ENCODE results near the gene DCLK2.
A peak's percentile ranks its signal among the peaks of the same experiment; 100 is the strongest.
"Not testable (repeated sequence)": the region's sequence is repeated elsewhere in the genome, so short reads cannot be mapped to it uniquely, and the experiment has no call there.

DCLK2 gene

DNA sequence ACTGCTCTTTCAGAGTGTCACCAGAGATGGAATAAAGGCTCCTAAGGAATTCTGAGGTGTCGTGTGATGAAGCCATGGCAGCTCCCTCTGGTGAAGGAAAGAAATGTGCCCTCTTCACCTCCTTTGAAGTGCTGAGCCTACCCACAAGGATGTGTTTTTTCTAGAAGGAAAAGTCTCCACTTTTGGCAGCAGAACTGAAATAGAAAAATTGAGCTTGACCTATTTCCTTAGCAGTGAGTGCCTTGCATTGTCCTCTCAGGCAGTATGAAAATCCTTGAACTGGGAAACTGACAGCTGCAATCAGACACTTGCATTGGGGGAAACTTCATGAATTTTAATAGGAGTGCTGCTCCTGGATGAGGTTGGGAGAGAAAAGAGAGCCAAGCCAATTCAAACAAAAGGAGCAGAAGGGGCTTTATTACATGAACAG, 95.2 kb downstream of the DCLK2 start:
- H3K4me1 Mint-ChIP-seq (ENCODE audit: low read depth) = no peaks in the 10 kb centered on the region
- H3K4me3 Mint-ChIP-seq = no peak overlapping the region
- H3K36me3 Mint-ChIP-seq (ENCODE audit: low read depth) = no peaks in the 10 kb centered on the region
- H3K27me3 Mint-ChIP-seq = no peaks in the 10 kb centered on the region
- H3K9me3 Mint-ChIP-seq = no peaks in the 10 kb centered on the region
- no peak overlapping the region for H3K27ac Mint-ChIP-seq

- no peak overlapping the region for H3K4me3 Mint-ChIP-seq
- H3K4me1 Mint-ChIP-seq (ENCODE audit: low read depth) = no peaks in the 10 kb centered on the region
- H3K27me3 Mint-ChIP-seq = no peaks in the 10 kb centered on the region
- H3K27ac Mint-ChIP-seq = no peak overlapping the region
- H3K9me3 Mint-ChIP-seq = no peaks in the 10 kb centered on the region
- H3K36me3 Mint-ChIP-seq (ENCODE audit: low read depth) = no peaks in the 10 kb centered on the region
Measured at GRCh38 chr4:150173982-150174398, 95.7 kb downstream of the DCLK2 start.

DNA sequence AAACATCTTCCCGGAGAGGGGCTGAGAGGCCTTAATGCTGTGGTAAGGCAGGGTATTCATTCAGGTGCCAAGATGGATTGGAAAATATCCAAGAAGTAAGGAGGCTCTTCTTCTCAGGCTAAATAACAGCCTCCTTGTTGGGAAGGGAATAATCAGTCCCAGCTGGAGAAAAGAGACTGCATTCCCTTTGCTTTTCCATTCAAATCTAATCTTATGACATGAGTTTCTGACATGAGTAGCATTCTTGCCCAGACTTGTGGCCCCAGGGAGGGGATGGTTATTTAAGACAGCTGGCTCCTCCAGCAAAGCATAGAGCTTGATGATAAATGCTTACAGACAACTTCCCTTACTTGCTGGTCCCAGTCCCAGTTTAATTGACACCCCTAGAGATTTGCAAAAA, 98.3 kb downstream of the DCLK2 start:
- H3K4me1 Mint-ChIP-seq (ENCODE audit: low read depth) = no peaks in the 10 kb centered on the region
- no peaks in the 10 kb centered on the region for H3K36me3 Mint-ChIP-seq (ENCODE audit: low read depth)
- no peak overlapping the region for H3K4me3 Mint-ChIP-seq
- no peak overlapping the region for H3K27ac Mint-ChIP-seq
- peaks cover 6% of the 10 kb centered on the region for H3K27me3 Mint-ChIP-seq
- no peaks in the 10 kb centered on the region for H3K9me3 Mint-ChIP-seq

DNA sequence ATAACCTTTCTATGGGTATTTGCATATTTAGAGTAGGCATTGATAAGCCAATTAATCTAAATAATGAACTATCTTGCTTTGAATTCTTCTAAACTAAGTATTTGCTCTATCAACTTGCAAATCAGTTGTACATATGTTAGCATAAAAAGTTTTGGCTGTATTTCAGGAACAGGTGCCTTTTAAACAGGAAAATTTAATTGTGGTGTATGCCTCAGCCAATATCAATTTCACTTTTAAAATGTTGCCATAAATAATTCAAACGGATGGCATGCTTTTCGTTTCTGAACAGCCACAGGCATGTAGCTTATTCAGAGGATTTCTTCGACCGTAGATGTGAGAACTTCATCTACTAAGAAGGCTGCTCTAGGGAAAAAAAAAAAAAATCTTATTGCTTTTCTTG, 99.9 kb downstream of the DCLK2 start:
- H3K4me1 Mint-ChIP-seq (ENCODE audit: low read depth) = no peaks in the 10 kb centered on the region
- no peak overlapping the region for H3K27ac Mint-ChIP-seq
- H3K4me3 Mint-ChIP-seq = no peak overlapping the region
- H3K36me3 Mint-ChIP-seq (ENCODE audit: low read depth) = no peaks in the 10 kb centered on the region
- no peaks in the 10 kb centered on the region for H3K9me3 Mint-ChIP-seq
- H3K27me3 Mint-ChIP-seq = peaks cover 14% of the 10 kb centered on the region

DNA sequence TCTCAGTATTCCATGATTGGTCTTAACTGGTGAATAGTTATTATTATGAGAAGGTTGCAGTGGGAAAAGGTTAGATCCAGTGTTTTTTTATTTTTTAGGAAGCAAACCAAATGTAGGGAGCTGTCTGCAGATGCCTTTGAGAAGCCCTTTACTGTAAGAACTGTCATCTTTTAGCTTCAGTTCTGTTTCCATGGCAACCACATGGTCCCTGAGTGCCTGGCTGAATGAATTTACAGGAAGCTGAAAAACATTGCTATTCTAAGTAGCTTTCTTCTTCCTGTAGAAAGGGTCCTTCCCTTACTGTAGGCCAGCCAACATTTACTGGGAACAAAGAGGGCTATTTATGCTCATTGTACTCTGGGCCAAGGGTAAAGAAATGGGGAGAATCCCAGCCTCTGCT, 103.3 kb downstream of the DCLK2 start:
- Mint-ChIP-seq H3K27ac (no peak overlapping the region), H3K27me3 (peaks cover 14% of the 10 kb centered on the region), H3K9me3 (no peaks in the 10 kb centered on the region), H3K4me3 (no peak overlapping the region), H3K4me1 (ENCODE audit: low read depth) (no peaks in the 10 kb centered on the region), H3K36me3 (ENCODE audit: low read depth) (no peaks in the 10 kb centered on the region)

- Mint-ChIP-seq H3K27me3 (peaks cover 17% of the 10 kb centered on the region), H3K4me3 (no peak overlapping the region), H3K9me3 (no peaks in the 10 kb centered on the region), H3K4me1 (ENCODE audit: low read depth) (no peaks in the 10 kb centered on the region), H3K36me3 (ENCODE audit: low read depth) (no peaks in the 10 kb centered on the region), H3K27ac (no peak overlapping the region)
Measured at GRCh38 chr4:150182794-150183193, 104.5 kb downstream of the DCLK2 start.

DNA sequence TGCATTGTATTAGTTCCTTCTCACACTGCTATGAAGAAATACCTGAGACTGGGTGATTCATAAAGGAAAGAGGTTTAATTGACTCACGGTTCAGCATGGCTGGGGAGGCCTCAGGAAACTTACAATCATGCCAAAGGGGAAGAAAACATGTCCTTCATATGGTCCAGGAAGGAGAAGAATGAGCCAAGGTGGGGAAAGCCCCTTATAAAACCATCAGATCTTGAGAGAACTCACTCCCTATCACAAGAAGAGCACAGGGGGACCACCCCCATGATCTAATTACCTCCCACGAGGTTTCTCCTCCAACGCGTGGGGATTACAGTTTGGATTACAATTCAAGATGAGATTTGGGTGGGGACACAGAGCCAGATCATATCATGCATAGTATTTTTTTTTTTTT, 106.8 kb downstream of the DCLK2 start:
- H3K27ac Mint-ChIP-seq = peak overlapping the region; percentile 10
- H3K4me1 Mint-ChIP-seq (ENCODE audit: low read depth); H3K9me3 Mint-ChIP-seq; H3K4me3 Mint-ChIP-seq; H3K36me3 Mint-ChIP-seq (ENCODE audit: low read depth): not testable (repeated sequence)
- H3K27me3 Mint-ChIP-seq = peaks cover 15% of the 10 kb centered on the region

GRCh38 chr4:150192986-150193385, 114.7 kb downstream of the DCLK2 start:
- Mint-ChIP-seq H3K4me3 (no peak overlapping the region), H3K9me3 (no peaks in the 10 kb centered on the region), H3K36me3 (ENCODE audit: low read depth) (no peaks in the 10 kb centered on the region)

GRCh38 chr4:150197256-150197655, 119.0 kb downstream of the DCLK2 start:
- H3K4me1 Mint-ChIP-seq (ENCODE audit: low read depth); H3K36me3 Mint-ChIP-seq (ENCODE audit: low read depth); H3K4me3 Mint-ChIP-seq; H3K27me3 Mint-ChIP-seq; H3K9me3 Mint-ChIP-seq; H3K27ac Mint-ChIP-seq: not testable (repeated sequence)

More at GRCh38 chr4:150192986-150193385, 114.7 kb downstream of the DCLK2 start:
- no peak overlapping the region for H3K27ac Mint-ChIP-seq
- H3K4me1 Mint-ChIP-seq (ENCODE audit: low read depth) = no peaks in the 10 kb centered on the region
- no peaks in the 10 kb centered on the region for H3K27me3 Mint-ChIP-seq

- no peaks in the 10 kb centered on the region for H3K9me3 Mint-ChIP-seq
- H3K4me3 Mint-ChIP-seq = no peak overlapping the region
- H3K27ac Mint-ChIP-seq = no peak overlapping the region
- H3K36me3 Mint-ChIP-seq (ENCODE audit: low read depth) = no peaks in the 10 kb centered on the region
- H3K27me3 Mint-ChIP-seq = peaks cover 8% of the 10 kb centered on the region
- no peaks in the 10 kb centered on the region for H3K4me1 Mint-ChIP-seq (ENCODE audit: low read depth)
Measured at GRCh38 chr4:150199056-150199455, 120.8 kb downstream of the DCLK2 start.

GRCh38 chr4:150205016-150205415, 126.8 kb downstream of the DCLK2 start:
- H3K27me3 Mint-ChIP-seq = peaks cover 8% of the 10 kb centered on the region
- H3K9me3 Mint-ChIP-seq = no peaks in the 10 kb centered on the region
- no peaks in the 10 kb centered on the region for H3K4me1 Mint-ChIP-seq (ENCODE audit: low read depth)
- H3K4me3 Mint-ChIP-seq = no peak overlapping the region
- no peaks in the 10 kb centered on the region for H3K36me3 Mint-ChIP-seq (ENCODE audit: low read depth)
- no peak overlapping the region for H3K27ac Mint-ChIP-seq

GRCh38 chr4:150206265-150206664, 128.0 kb downstream of the DCLK2 start:
- no peaks in the 10 kb centered on the region for H3K4me1 Mint-ChIP-seq (ENCODE audit: low read depth)
- H3K4me3 Mint-ChIP-seq = no peak overlapping the region
- H3K27me3 Mint-ChIP-seq = peaks cover 10% of the 10 kb centered on the region
- H3K9me3 Mint-ChIP-seq = no peaks in the 10 kb centered on the region
- H3K27ac Mint-ChIP-seq = no peak overlapping the region
- no peaks in the 10 kb centered on the region for H3K36me3 Mint-ChIP-seq (ENCODE audit: low read depth)

- H3K36me3 Mint-ChIP-seq (ENCODE audit: low read depth) = no peaks in the 10 kb centered on the region
- no peaks in the 10 kb centered on the region for H3K4me1 Mint-ChIP-seq (ENCODE audit: low read depth)
- no peak overlapping the region for H3K4me3 Mint-ChIP-seq
- H3K27ac Mint-ChIP-seq = no peak overlapping the region
- H3K9me3 Mint-ChIP-seq = no peaks in the 10 kb centered on the region
- peaks cover 15% of the 10 kb centered on the region for H3K27me3 Mint-ChIP-seq
Measured at GRCh38 chr4:150206954-150207353, 128.7 kb downstream of the DCLK2 start.

GRCh38 chr4:150207871-150208270, 129.6 kb downstream of the DCLK2 start:
- H3K36me3 Mint-ChIP-seq (ENCODE audit: low read depth) = no peaks in the 10 kb centered on the region
- H3K4me1 Mint-ChIP-seq (ENCODE audit: low read depth) = no peaks in the 10 kb centered on the region
- peaks cover 15% of the 10 kb centered on the region for H3K27me3 Mint-ChIP-seq
- no peak overlapping the region for H3K27ac Mint-ChIP-seq
- H3K4me3 Mint-ChIP-seq = no peak overlapping the region
- H3K9me3 Mint-ChIP-seq = no peaks in the 10 kb centered on the region

GRCh38 chr4:150209140-150209829, 131.0 kb downstream of the DCLK2 start:
- Mint-ChIP-seq H3K4me1 (ENCODE audit: low read depth) (no peaks in the 10 kb centered on the region), H3K9me3 (no peaks in the 10 kb centered on the region), H3K4me3 (no peak overlapping the region), H3K27me3 (peaks cover 7% of the 10 kb centered on the region), H3K36me3 (ENCODE audit: low read depth) (no peaks in the 10 kb centered on the region), H3K27ac (no peak overlapping the region)

- Mint-ChIP-seq H3K4me1 (ENCODE audit: low read depth) (no peaks in the 10 kb centered on the region), H3K36me3 (ENCODE audit: low read depth) (no peaks in the 10 kb centered on the region), H3K27ac (no peak overlapping the region), H3K27me3 (peaks cover 7% of the 10 kb centered on the region), H3K4me3 (no peak overlapping the region), H3K9me3 (no peaks in the 10 kb centered on the region)
Measured at GRCh38 chr4:150211016-150211415, 132.8 kb downstream of the DCLK2 start.

All from stimulated activated naive CD8-positive, alpha-beta T cell treated with anti-CD3 and anti-CD28 coated beads, Interleukin-15, Interleukin-2, amounts not matched to agents 100 ng/mL and 50 ng/mL, for 24 hours (primary cell).